Esophagus (tissue), 2 donors: ENCODE data around the gene ITGB4. TPM values are rescaled to one million over a fixed set of nuclear protein-coding genes. Genes with fewer than 3 reads are reported as not detected.

ENCODE experiments used
- H3K27ac ChIP-seq, 2 donors: one replicate each; pipeline ENCODE4 v1.5.1; 2013; ENCODE audit warnings: low read depth in 2 of 2, mild to moderate bottlenecking in 2 of 2, inconsistent platforms in 1 of 2, low read length in 1 of 2, moderate library complexity in 1 of 2
- H3K27me3 ChIP-seq, 2 donors: one replicate each; pipeline ENCODE4 v1.6.1; 2013; ENCODE audit warnings: low read length in 2 of 2, control low read depth in 1 of 2, mild to moderate bottlenecking in 1 of 2; ENCODE audit not compliant: insufficient read depth in 2 of 2, control insufficient read depth in 1 of 2
- H3K36me3 ChIP-seq, 2 donors: one replicate each; pipeline ENCODE4 v1.6.1; 2013; ENCODE audit warnings: low read length in 1 of 2; ENCODE audit not compliant: control insufficient read depth in 2 of 2, insufficient read depth in 2 of 2
- H3K4me1 ChIP-seq, 2 donors: one replicate each; pipeline ENCODE4 v1.6.1; 2013; ENCODE audit warnings: low read length in 1 of 2; ENCODE audit not compliant: control insufficient read depth in 2 of 2, insufficient read depth in 2 of 2
- H3K4me3 ChIP-seq, 2 donors: one replicate each; pipeline ENCODE4 v1.5.1; 2013; ENCODE audit warnings: low read length in 2 of 2, mild to moderate bottlenecking in 2 of 2, low read depth in 1 of 2, moderate library complexity in 1 of 2
- H3K9me3 ChIP-seq, 2 donors: one replicate each; pipeline ENCODE4 v1.6.1; 2013; ENCODE audit warnings: mild to moderate bottlenecking in 2 of 2, low read depth in 1 of 2, low read length in 1 of 2, moderate library complexity in 1 of 2; ENCODE audit not compliant: control insufficient read depth in 2 of 2, insufficient read depth in 1 of 2
- WGBS, 2 donors: extraction: QIAGEN DNeasy Blood & Tissue Kit; methylation state at CpG; one replicate each; pipeline ENCODE4 v1.1.7; 2013; 5-methylcytosine and 5-hydroxymethylcytosine counted together
- polyA plus RNA-seq, 2 donors: library from polyadenylated mRNA; stranded (reverse); fragments of 200-250 nt; gene quantifications; one replicate each; pipeline ENCODE4 v1.2.3, GENCODE V29; 2013
- donor health status: healthy with polysubstance abuse.
- donor health status: Bipolar disorder and iron deficiency.

The ITGB4 gene
- 10 to 100 TPM; 48.4 to 63.2 TPM for polyA plus RNA-seq

- Histone ChIP-seq H3K27ac (peak within 1 kb of the TSS; percentile 79 to 93), H3K4me3 (peak within 1 kb of the TSS; percentile 51 to 87), H3K27me3 (no peaks in the 10 kb centered on the region), H3K36me3 (peaks cover 0 to 19% of the 10 kb centered on the region in 2 donors), H3K4me1 (peaks cover 0 to 31% of the 10 kb centered on the region in 2 donors), H3K9me3 (peaks cover 0 to 6% of the 10 kb centered on the region in 2 donors)
- WGBS, 2 donors, result 1 to 3% methylated on average over 34 to 70 of the region's 70 CpGs
Observed at GRCh38 chr17:75720656-75721462, at the start of gene ITGB4. ITGB4 (plus strand) TSS chr17:75721459; CDS start chr17:75724704, 3,245 bp downstream.

DNA sequence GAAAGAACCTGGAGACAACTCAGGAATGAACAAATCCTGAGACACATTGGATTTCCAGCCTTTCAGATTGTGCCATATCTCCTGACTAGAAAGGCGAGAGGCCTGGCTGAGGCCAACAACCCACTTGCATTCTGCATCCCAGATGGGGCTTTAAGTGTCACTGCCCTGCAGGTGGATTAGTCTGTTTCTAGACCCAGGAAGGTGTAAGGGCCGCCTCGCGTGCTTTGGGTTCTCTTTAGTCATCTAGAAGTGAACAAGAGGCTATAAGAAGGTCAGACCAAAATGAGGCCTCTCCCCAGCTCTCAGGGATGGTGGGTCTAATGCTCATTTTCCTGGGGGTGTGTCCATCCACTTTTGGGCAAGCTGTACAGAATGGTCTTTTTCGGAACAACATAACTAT lies 49.2 kb upstream of the ITGB4 start:
- H3K4me1 ChIP-seq, result no peaks in the 10 kb centered on the region
- no peak overlapping the region for H3K27ac ChIP-seq
- H3K4me3 ChIP-seq, result no peak overlapping the region
- peaks cover 5 to 7% of the 10 kb centered on the region in 2 donors for H3K36me3 ChIP-seq
- WGBS, 2 donors, result 94 to 96% methylated on average over 5 of the region's 5 CpGs
- H3K27me3 ChIP-seq, result no peaks in the 10 kb centered on the region
- H3K9me3 ChIP-seq, result no peaks in the 10 kb centered on the region

DNA sequence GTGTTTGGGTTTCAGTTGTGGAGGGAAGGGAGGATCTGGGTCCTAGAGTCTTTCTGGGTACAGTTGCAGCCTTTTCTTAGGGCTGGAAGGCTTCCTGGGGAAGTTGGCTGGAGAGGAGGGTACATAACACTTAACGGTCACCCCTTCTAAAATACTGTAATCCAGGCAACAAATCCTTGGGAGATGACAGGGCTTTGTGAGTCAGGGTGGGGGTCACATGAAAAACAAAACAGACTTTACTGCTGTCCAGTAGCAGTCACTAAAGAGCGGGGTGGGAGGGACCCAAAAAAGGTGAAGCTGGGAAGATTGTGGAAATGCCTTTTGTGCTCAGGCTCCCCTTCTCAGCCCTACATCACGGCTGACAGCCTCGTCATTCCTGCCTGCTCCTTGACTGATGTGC lies 47.8 kb upstream of the ITGB4 start:
- Histone ChIP-seq H3K27ac (no peak overlapping the region), H3K4me3 (no peak overlapping the region), H3K4me1 (no peaks in the 10 kb centered on the region), H3K36me3 (peaks cover 5 to 9% of the 10 kb centered on the region in 2 donors), H3K9me3 (no peaks in the 10 kb centered on the region), H3K27me3 (no peaks in the 10 kb centered on the region)
- WGBS, 2 donors, result 83 to 84% methylated on average over 4 of the region's 4 CpGs

DNA sequence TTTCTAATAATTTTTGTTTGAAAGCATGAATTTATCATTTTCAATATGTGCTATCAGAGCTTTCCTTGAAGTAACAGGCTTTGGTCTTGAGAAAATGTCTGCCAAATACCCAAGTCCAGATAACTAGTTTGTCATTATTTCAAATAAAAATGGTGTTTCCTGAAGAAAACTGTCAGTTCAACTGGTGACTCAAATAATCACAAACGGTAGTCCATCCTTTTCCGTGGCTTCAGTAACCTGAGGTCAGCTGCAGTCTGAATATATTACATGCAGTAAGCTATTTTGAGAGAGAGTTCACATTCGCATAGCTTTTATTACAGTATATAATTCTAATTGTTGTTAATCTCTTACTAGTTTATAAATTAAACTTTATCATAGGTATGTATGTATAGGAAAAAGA lies 44.8 kb upstream of the ITGB4 start:
- Histone ChIP-seq H3K27ac (no peak overlapping the region), H3K27me3 (no peaks in the 10 kb centered on the region), H3K9me3 (no peaks in the 10 kb centered on the region), H3K4me3 (no peak overlapping the region), H3K36me3 (peaks cover 3 to 11% of the 10 kb centered on the region in 2 donors), H3K4me1 (peaks cover 0 to 2% of the 10 kb centered on the region in 2 donors)
- 68 to 69% methylated on average over 3 of the region's 3 CpGs for WGBS, 2 donors

DNA sequence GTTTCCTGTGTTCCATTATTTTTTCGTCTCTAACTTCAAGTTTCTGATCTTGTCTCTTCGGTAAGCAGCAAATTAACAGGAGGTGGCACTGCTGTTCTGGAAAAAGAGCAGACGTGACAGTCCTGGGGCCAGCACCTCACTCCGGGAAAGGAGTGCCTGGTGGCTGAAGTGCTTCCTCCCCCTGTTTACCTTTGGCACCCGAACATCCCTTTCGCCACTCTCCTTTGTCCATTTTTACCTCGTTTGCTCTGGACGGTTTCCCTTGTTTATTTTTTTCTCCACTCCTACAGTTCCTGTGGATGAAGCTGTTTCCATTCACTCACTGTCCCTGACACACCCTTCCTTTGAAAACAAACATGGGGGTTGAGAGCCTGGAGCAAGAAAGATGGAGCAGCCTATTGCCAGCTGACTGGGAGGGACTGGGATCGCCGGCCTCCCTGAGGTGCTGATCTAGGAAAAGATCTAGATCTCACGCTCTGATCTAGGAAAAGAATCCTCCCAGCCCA lies 41.5 kb upstream of the ITGB4 start:
- Histone ChIP-seq H3K36me3 (peaks cover 3 to 4% of the 10 kb centered on the region in 2 donors), H3K9me3 (no peaks in the 10 kb centered on the region), H3K4me3 (no peak overlapping the region), H3K27ac (peak overlapping the region; percentile 20 to 59), H3K27me3 (no peaks in the 10 kb centered on the region), H3K4me1 (peaks cover 4 to 10% of the 10 kb centered on the region in 2 donors)
- 41 to 48% methylated on average over 11 of the region's 11 CpGs for WGBS, 2 donors

- no peaks in the 10 kb centered on the region for H3K9me3 ChIP-seq
- 80 to 82% methylated on average over 10 of the region's 10 CpGs for WGBS, 2 donors
- H3K4me1 ChIP-seq, result peaks cover 4 to 13% of the 10 kb centered on the region in 2 donors
- H3K27ac ChIP-seq, result peak overlapping the region in 1 of 2 donors; percentile 34
- no peaks in the 10 kb centered on the region for H3K27me3 ChIP-seq
- peaks cover 4 to 8% of the 10 kb centered on the region in 2 donors for H3K36me3 ChIP-seq
- no peak overlapping the region for H3K4me3 ChIP-seq
Observed at GRCh38 chr17:75680431-75680830, 40.8 kb upstream of the ITGB4 start.

GRCh38 chr17:75681289-75681688 lies 40.0 kb upstream of the ITGB4 start:
- 50 to 64% methylated on average over 3 of the region's 3 CpGs for WGBS, 2 donors
- Histone ChIP-seq H3K36me3 (peaks cover 4 to 8% of the 10 kb centered on the region in 2 donors), H3K4me1 (peaks cover 4 to 13% of the 10 kb centered on the region in 2 donors), H3K4me3 (no peak overlapping the region), H3K27ac (no peak overlapping the region), H3K27me3 (no peaks in the 10 kb centered on the region), H3K9me3 (no peaks in the 10 kb centered on the region)

DNA sequence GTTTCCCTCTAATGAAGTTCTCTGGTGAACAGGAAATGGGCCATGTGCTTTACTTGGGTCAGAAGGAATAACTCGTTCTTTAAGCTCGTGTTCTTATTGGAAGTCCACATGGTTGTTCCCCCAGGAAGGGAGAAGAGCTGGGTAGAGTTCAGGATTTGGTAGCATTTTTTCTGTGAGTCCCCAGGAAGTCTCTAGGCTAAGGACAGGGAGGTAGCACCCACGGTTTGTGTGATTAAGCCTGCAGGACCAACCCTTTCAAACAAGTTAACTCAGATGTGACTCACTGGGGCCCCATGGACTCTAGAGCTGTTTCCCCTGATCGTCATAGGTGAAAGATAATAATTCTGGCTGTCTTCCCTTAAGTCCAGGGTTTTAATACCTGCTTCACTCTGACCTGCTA lies 37.7 kb upstream of the ITGB4 start:
- H3K9me3 ChIP-seq, result no peaks in the 10 kb centered on the region
- H3K36me3 ChIP-seq, result peaks cover under 1 to 8% of the 10 kb centered on the region in 2 donors
- 52 to 62% methylated on average over 4 of the region's 4 CpGs for WGBS, 2 donors
- no peak overlapping the region for H3K4me3 ChIP-seq
- H3K27me3 ChIP-seq, result no peaks in the 10 kb centered on the region
- H3K4me1 ChIP-seq, result peaks cover 4 to 24% of the 10 kb centered on the region in 2 donors
- peak overlapping the region; percentile 67 to 73 for H3K27ac ChIP-seq

DNA sequence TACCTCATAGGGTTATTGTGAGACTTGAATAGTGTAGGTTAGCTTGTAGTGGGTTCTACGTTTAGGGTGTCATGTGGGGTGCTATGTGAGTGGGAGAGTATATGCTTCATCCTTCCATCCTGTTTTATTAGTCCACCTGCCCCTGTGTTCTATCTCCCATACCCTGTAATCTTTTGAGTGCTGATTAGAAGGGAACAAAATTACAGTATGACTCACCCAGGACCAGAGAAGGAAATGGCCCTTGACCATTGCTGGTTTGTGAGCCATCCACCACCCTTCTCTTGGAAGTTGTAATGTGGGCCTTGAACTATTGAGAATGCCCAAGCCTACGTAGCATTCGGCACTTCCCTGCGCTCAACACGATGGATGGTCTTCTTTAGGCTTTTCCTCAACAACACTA lies 37.0 kb upstream of the ITGB4 start:
- Histone ChIP-seq H3K27ac (peak overlapping the region; percentile 82 to 85), H3K4me1 (peaks cover 4 to 27% of the 10 kb centered on the region in 2 donors), H3K27me3 (no peaks in the 10 kb centered on the region), H3K36me3 (peaks cover 0 to 8% of the 10 kb centered on the region in 2 donors), H3K9me3 (no peaks in the 10 kb centered on the region), H3K4me3 (no peak overlapping the region)
- WGBS, 2 donors, result 83 to 92% methylated on average over 5 of the region's 5 CpGs
